Erythroblast (primary cell): Measurements from ENCODE around the gene CCM2.

Experiments used
- GATA1 ChIP-seq: IDR thresholded peaks from 2 replicates; pipeline ENCODE4 v1.6.1; 2011; ENCODE audit warnings: low read depth, mild to moderate bottlenecking, control low read depth, low read length, moderate library complexity
- POLR2A ChIP-seq: IDR thresholded peaks from 2 replicates; pipeline ENCODE4 v1.6.1; 2011; ENCODE audit warnings: mild to moderate bottlenecking, low read length

- TF ChIP-seq POLR2A = no peak
- no peak for TF ChIP-seq GATA1
Measured at GRCh38 chr7:45007571-45008328, 7.7 kb downstream of the CCM2 start.
